Lower lobe of right lung (tissue), 2 donors: Measurements from ENCODE around the gene GATA3. TPM values are rescaled to one million over a fixed set of nuclear protein-coding genes. Genes with fewer than 3 reads are reported as not detected.

Source experiments
- ATAC-seq, 2 donors: fragments of 200-7000 bp; cut with Tn5 transposase; one replicate each; pipeline ENCODE4 v1.9.1; 2020 to 2022; ENCODE audit warnings: mild to moderate bottlenecking in 2 of 2, moderate library complexity in 2 of 2
- DNase-seq: peaks from one replicate; pipeline ENCODE4 v3.0.0-alpha.2; 2020
- H3K27ac ChIP-seq: fragments of 200-600 bp; one replicate; pipeline ENCODE4 v1.8.0; 2022
- H3K27me3 ChIP-seq: fragments of 200-600 bp; one replicate; pipeline ENCODE4 v1.8.0; 2022; ENCODE audit warnings: low read depth
- H3K36me3 ChIP-seq: fragments of 200-600 bp; one replicate; pipeline ENCODE4 v1.8.0; 2022; ENCODE audit warnings: mild to moderate bottlenecking
- H3K4me1 ChIP-seq: fragments of 200-600 bp; one replicate; pipeline ENCODE4 v1.8.0; 2022
- H3K4me3 ChIP-seq: fragments of 200-600 bp; one replicate; pipeline ENCODE4 v1.8.0; 2022; ENCODE audit warnings: mild to moderate bottlenecking
- H3K9me3 ChIP-seq: fragments of 200-600 bp; one replicate; pipeline ENCODE4 v1.8.0; 2022
- intact Hi-C: fragments of 100-400 bp; cut with DNase I; formaldehyde crosslinking; loops from one replicate; pipeline ENCODE4 v1.11.0; 2022
- total RNA-seq: library from RNA; stranded (reverse); fragmentation: NEBNext Ultra II Directional; extraction: Animal tissue kit (Norgen Biotek cat#: 25700); gene quantifications from one replicate; pipeline ENCODE4 v1.2.1, GENCODE V29; 2021
- TF ChIP-seq, protein P1 (sequence below): fragments of 200-600 bp; IDR thresholded peaks from one replicate; pipeline ENCODE4 v1.8.0; 2022; ENCODE audit warnings: antibody characterized with exemption, mild to moderate bottlenecking
- donor health status: DM: no; HTN: yes; CAD: no; lungs with severe emphysema.

GATA3 gene
- total RNA-seq, 1 donor from 2014 or later = 4.6 TPM

- H3K27me3 ChIP-seq = peaks cover 99% of the 10 kb centered on the region
- H3K4me3 ChIP-seq = no peak overlapping the region
- H3K27ac ChIP-seq = no peak overlapping the region
- ATAC-seq (no peak), DNase-seq (no peak)
- peaks cover 20% of the 10 kb centered on the region for H3K4me1 ChIP-seq
- no peaks in the 10 kb centered on the region for H3K36me3 ChIP-seq
- TF ChIP-seq, protein P1, sequence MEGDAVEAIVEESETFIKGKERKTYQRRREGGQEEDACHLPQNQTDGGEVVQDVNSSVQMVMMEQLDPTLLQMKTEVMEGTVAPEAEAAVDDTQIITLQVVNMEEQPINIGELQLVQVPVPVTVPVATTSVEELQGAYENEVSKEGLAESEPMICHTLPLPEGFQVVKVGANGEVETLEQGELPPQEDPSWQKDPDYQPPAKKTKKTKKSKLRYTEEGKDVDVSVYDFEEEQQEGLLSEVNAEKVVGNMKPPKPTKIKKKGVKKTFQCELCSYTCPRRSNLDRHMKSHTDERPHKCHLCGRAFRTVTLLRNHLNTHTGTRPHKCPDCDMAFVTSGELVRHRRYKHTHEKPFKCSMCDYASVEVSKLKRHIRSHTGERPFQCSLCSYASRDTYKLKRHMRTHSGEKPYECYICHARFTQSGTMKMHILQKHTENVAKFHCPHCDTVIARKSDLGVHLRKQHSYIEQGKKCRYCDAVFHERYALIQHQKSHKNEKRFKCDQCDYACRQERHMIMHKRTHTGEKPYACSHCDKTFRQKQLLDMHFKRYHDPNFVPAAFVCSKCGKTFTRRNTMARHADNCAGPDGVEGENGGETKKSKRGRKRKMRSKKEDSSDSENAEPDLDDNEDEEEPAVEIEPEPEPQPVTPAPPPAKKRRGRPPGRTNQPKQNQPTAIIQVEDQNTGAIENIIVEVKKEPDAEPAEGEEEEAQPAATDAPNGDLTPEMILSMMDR = no peak
- intact Hi-C loops = no loop called here
- no peaks in the 10 kb centered on the region for H3K9me3 ChIP-seq
These were observed 13.1 kb upstream of the GATA3 start for GRCh38 chr10:8041284-8041991.

GRCh38 chr10:8041992-8042720, 12.3 kb upstream of the GATA3 start:
- peaks cover 99% of the 10 kb centered on the region for H3K27me3 ChIP-seq
- no peak overlapping the region for H3K4me3 ChIP-seq
- no peaks in the 10 kb centered on the region for H3K9me3 ChIP-seq
- ATAC-seq (no peak), DNase-seq (no peak)
- H3K4me1 ChIP-seq = peaks cover 20% of the 10 kb centered on the region
- intact Hi-C loops = no loop called here
- no peaks in the 10 kb centered on the region for H3K36me3 ChIP-seq
- no peak overlapping the region for H3K27ac ChIP-seq
- TF ChIP-seq, protein P1 = no peak

- Histone ChIP-seq H3K27ac (no peak overlapping the region), H3K4me3 (no peak overlapping the region), H3K4me1 (peaks cover 20% of the 10 kb centered on the region), H3K27me3 (peaks cover 99% of the 10 kb centered on the region), H3K9me3 (no peaks in the 10 kb centered on the region), H3K36me3 (no peaks in the 10 kb centered on the region)
- TF ChIP-seq, protein P1 = no peak
- no peak for DNase-seq
- ATAC-seq = no peak
- intact Hi-C loops = no loop called here
These were observed 11.5 kb upstream of the GATA3 start for GRCh38 chr10:8042721-8043568.

- no peak overlapping the region for H3K27ac ChIP-seq
- H3K4me1 ChIP-seq = peaks cover 20% of the 10 kb centered on the region
- peaks cover 99% of the 10 kb centered on the region for H3K27me3 ChIP-seq
- TF ChIP-seq, protein P1 = no peak
- DNase-seq (no peak), ATAC-seq (peak in 1 of 2 donors; percentile 7)
- no peak overlapping the region for H3K4me3 ChIP-seq
- H3K36me3 ChIP-seq = no peaks in the 10 kb centered on the region
- intact Hi-C loops = no loop called here
- H3K9me3 ChIP-seq = no peaks in the 10 kb centered on the region
These were observed 10.8 kb upstream of the GATA3 start for GRCh38 chr10:8043569-8044306.
